VCaP (cell line): Measurements from ENCODE around the gene NAPSA.
A peak's percentile ranks its signal among the peaks of the same experiment; 100 is the strongest.

Experiments used
- H3K27ac ChIP-seq: fragments of 450-650 bp; 2 replicates; pipeline ENCODE4 v1.5.1; 2017
- CTCF ChIP-seq: fragments of 450-650 bp; conservative IDR thresholded peaks from 2 replicates; pipeline ENCODE4 v1.5.1; 2017; ENCODE audit warnings: mild to moderate bottlenecking, moderate library complexity

The NAPSA gene

GRCh38 chr19:50383001-50383851 lies 17.8 kb upstream of the NAPSA start:
- peak overlapping the region; percentile 75 for H3K27ac ChIP-seq
- TF ChIP-seq CTCF = no peak

DNA sequence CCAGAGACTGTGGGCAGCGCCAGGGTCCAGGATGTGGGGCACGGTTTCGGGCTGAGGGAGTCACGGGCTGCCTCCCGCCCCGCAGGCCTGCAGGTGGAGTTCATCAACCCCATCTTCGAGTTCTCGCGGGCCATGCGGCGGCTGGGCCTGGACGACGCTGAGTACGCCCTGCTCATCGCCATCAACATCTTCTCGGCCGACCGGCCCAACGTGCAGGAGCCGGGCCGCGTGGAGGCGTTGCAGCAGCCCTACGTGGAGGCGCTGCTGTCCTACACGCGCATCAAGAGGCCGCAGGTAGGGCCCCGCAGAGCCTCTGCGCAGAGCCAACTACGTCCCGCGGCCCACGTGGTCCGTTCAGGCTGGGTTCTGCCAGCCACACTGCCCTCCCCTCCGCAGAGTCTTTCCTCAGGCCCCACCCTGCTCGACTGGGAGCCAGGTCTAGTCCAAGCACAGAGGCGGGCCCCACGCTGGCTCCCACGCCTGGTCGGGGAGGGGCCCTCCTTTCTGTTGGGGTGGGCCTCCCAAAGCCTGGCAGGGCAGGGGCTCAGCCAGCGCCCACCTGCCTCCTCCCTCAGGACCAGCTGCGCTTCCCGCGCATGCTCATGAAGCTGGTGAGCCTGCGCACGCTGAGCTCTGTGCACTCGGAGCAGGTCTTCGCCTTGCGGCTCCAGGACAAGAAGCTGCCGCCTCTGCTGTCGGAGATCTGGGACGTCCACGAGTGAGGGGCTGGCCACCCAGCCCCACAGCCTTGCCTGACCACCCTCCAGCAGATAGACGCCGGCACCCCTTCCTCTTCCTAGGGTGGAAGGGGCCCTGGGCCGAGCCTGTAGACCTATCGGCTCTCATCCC lies 16.7 kb upstream of the NAPSA start:
- TF ChIP-seq CTCF = no peak
- no peak overlapping the region for H3K27ac ChIP-seq

DNA sequence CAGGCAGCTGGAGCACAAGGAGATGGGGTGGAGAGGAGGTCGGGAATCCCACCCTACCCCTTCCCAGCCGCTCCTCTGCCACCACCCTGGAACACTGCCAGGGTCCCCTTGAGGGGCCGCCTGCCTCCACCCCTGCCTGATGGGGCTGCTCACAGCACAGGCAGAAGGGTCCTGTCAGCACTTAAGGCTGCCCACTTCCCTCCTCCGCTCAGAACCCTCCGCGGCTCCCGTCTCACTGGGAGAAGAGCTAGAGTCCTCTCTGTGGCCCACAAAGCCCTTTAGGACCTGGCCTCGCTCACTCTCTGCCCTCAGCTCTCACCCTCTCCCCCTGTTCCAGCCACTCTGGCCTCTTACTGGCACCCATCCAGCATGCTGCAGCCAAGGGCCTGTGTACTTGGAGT lies 15.3 kb upstream of the NAPSA start:
- TF ChIP-seq CTCF = no peak
- no peak overlapping the region for H3K27ac ChIP-seq

DNA sequence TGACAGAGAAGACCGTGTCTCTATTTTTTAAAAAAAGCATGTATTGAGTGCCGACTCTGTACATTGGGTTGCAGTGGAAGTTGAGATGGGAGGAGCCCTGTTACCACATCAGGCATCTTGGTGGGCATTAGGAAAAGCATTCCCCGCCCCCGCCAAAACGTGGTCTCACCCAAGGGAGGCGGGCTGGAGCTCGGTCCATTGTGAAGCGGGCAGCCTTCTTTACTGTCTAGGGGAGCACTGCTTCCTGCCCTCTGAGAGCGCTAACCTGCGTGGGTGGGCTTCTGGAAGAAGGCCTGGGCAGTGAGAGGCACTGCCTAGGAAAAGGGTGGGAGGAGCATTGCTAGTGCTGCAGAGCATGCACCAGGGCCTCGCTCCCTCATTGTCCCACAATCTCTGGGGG lies 14.7 kb upstream of the NAPSA start:
- no peak overlapping the region for H3K27ac ChIP-seq

DNA sequence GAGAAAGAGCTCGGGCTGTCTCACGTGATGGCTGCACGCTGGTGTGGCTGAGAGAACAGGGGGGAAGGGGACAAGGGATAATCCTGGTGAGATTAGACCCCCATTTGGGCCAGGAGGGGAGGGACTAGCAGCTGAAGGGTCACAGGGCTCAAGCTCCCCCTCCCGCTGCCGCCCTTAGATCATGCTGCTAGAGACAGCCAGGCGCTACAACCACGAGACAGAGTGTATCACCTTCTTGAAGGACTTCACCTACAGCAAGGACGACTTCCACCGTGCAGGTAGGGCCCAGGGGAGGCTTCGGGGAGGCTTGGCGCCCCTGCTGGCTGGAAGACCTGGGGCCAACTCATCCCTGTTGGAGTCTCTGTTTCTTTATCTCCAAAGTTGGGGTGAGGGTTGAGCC lies 14.2 kb upstream of the NAPSA start:
- no peak overlapping the region for H3K27ac ChIP-seq
- no peak for TF ChIP-seq CTCF

More for the DNA sequence above, 14.7 kb upstream of the NAPSA start:
- TF ChIP-seq CTCF = no peak

- no peak for TF ChIP-seq CTCF
- H3K27ac ChIP-seq = no peak overlapping the region
Observed at GRCh38 chr19:50378863-50379236, 13.4 kb upstream of the NAPSA start.

DNA sequence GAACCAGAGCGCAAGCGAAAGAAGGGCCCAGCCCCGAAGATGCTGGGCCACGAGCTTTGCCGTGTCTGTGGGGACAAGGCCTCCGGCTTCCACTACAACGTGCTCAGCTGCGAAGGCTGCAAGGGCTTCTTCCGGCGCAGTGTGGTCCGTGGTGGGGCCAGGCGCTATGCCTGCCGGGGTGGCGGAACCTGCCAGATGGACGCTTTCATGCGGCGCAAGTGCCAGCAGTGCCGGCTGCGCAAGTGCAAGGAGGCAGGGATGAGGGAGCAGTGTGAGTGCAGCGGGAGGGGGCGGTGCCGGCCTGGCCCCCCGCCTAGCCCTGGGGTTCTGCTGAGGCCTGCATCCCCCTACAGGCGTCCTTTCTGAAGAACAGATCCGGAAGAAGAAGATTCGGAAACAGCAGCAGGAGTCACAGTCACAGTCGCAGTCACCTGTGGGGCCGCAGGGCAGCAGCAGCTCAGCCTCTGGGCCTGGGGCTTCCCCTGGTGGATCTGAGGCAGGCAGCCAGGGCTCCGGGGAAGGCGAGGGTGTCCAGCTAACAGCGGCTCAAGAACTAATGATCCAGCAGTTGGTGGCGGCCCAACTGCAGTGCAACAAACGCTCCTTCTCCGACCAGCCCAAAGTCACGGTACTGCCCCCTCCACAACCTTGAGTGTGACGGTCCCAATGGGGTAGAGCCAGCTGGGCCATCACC lies 12.9 kb upstream of the NAPSA start:
- TF ChIP-seq CTCF = no peak
- H3K27ac ChIP-seq = no peak overlapping the region
